DOHH2 (cell line): ENCODE results near the gene TNS1.

Experiments
- H3F3A ChIP-seq: fragments of 200-600 bp; sonication (generic), shearing (Covaris generic); 2 replicates; pipeline ENCODE4 v1.6.0; 2016; ENCODE audit warnings: antibody characterized with exemption, mild to moderate bottlenecking; ENCODE audit not compliant: control insufficient read depth, insufficient read depth
- H3K27ac ChIP-seq: fragments of 200-600 bp; sonication (generic); 2 replicates; pipeline ENCODE4 v1.5.1; 2014; ENCODE audit warnings: low read depth, mild to moderate bottlenecking, low read length, moderate library complexity
- H3K27me3 ChIP-seq: fragments of 200-600 bp; sonication (generic); 2 replicates; pipeline ENCODE4 v1.6.1; 2014; ENCODE audit warnings: mild to moderate bottlenecking, low read length, mixed read lengths; ENCODE audit not compliant: control insufficient read depth
- H3K36me3 ChIP-seq: fragments of 200-600 bp; sonication (generic); 2 replicates; pipeline ENCODE4 v1.6.1; 2014; ENCODE audit warnings: mild to moderate bottlenecking, low read length, moderate library complexity, mixed read lengths; ENCODE audit not compliant: control insufficient read depth
- H3K4me1 ChIP-seq: fragments of 200-600 bp; sonication (generic); 2 replicates; pipeline ENCODE4 v1.6.1; 2014; ENCODE audit warnings: mild to moderate bottlenecking, low read length, mixed read lengths; ENCODE audit not compliant: control insufficient read depth
- H3K4me2 ChIP-seq: fragments of 200-600 bp; sonication (generic); 2 replicates; pipeline ENCODE4 v1.6.0; 2014; ENCODE audit warnings: mild to moderate bottlenecking, low read length, moderate library complexity
- H3K4me3 ChIP-seq: fragments of 200-600 bp; sonication (generic); 2 replicates; pipeline ENCODE4 v1.5.1; 2014; ENCODE audit warnings: mild to moderate bottlenecking, low read length, mixed read lengths
- H3K79me2 ChIP-seq: fragments of 200-600 bp; sonication (generic); 2 replicates; pipeline ENCODE4 v1.6.1; 2014; ENCODE audit warnings: mild to moderate bottlenecking, low read length, mixed read lengths; ENCODE audit not compliant: control insufficient read depth
- H3K9me2 ChIP-seq: fragments of 200-600 bp; sonication (generic); replicated peaks from 2 replicates; pipeline ENCODE4 v1.6.1; 2014; ENCODE audit warnings: mild to moderate bottlenecking, low read length, mixed read lengths; ENCODE audit not compliant: control insufficient read depth
- H3K9me3 ChIP-seq: fragments of 200-600 bp; sonication (generic); 2 replicates; pipeline ENCODE4 v1.6.1; 2014; ENCODE audit warnings: antibody characterized with exemption, low read length, mixed read lengths; ENCODE audit not compliant: control insufficient read depth, insufficient read depth
- H4K20me1 ChIP-seq: fragments of 200-600 bp; sonication (generic); 2 replicates; pipeline ENCODE4 v1.6.0; 2014; ENCODE audit warnings: low read depth, mild to moderate bottlenecking, antibody characterized with exemption, low read length, moderate library complexity; ENCODE audit not compliant: control insufficient read depth, insufficient read depth
- EZH2phosphoT487 ChIP-seq: fragments of 200-600 bp; sonication (generic); IDR thresholded peaks from 2 replicates; pipeline ENCODE4 v1.6.1; 2017; ENCODE audit warnings: borderline replicate concordance, mild to moderate bottlenecking, antibody characterized with exemption, low read length, moderate library complexity, mixed read lengths
- TF ChIP-seq, protein P1 (sequence below): fragments of 200-600 bp; sonication (generic); IDR thresholded peaks from one replicate; pipeline ENCODE4 v1.5.1; 2014; ENCODE audit warnings: antibody characterized with exemption, mild to moderate bottlenecking, low read depth, low read length; ENCODE audit not compliant: poor library complexity, severe bottlenecking

Gene TNS1

DNA sequence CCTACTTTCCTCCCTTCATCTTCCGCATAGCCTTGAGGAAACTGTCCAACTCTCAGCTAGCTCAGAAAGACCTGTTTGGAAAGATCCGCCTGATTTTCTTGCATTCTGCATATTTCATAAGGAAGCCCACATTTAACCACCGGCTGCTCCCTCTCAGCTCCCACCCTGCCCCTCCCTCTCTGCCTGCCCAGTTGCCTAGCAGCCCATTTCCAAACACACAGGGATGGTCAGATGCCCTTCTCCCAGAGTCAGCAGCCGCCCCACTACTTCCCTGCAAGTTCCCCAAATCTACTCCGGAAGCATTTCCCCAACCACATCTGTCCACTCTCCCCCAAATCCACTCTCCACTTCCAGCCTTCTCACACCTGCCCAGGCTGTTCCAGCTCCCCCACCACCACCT is 96.0 kb downstream of the TNS1 start:
- TF ChIP-seq, protein P1, sequence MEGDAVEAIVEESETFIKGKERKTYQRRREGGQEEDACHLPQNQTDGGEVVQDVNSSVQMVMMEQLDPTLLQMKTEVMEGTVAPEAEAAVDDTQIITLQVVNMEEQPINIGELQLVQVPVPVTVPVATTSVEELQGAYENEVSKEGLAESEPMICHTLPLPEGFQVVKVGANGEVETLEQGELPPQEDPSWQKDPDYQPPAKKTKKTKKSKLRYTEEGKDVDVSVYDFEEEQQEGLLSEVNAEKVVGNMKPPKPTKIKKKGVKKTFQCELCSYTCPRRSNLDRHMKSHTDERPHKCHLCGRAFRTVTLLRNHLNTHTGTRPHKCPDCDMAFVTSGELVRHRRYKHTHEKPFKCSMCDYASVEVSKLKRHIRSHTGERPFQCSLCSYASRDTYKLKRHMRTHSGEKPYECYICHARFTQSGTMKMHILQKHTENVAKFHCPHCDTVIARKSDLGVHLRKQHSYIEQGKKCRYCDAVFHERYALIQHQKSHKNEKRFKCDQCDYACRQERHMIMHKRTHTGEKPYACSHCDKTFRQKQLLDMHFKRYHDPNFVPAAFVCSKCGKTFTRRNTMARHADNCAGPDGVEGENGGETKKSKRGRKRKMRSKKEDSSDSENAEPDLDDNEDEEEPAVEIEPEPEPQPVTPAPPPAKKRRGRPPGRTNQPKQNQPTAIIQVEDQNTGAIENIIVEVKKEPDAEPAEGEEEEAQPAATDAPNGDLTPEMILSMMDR: no peak
- no peak for TF ChIP-seq EZH2phosphoT487
- H3K79me2 ChIP-seq: no peaks in the 10 kb centered on the region
- no peaks in the 10 kb centered on the region for H3K9me2 ChIP-seq
- no peak overlapping the region for H3K27ac ChIP-seq
- peaks cover 15% of the 10 kb centered on the region for H3K27me3 ChIP-seq
- H3K36me3 ChIP-seq: no peaks in the 10 kb centered on the region
- no peaks in the 10 kb centered on the region for H3K9me3 ChIP-seq
- no peaks in the 10 kb centered on the region for H3F3A ChIP-seq
- H4K20me1 ChIP-seq: no peaks in the 10 kb centered on the region
- no peak overlapping the region for H3K4me2 ChIP-seq
- peaks cover 13% of the 10 kb centered on the region; the same call in 1 of the 2 replicates for H3K4me1 ChIP-seq
- no peak overlapping the region for H3K4me3 ChIP-seq

DNA sequence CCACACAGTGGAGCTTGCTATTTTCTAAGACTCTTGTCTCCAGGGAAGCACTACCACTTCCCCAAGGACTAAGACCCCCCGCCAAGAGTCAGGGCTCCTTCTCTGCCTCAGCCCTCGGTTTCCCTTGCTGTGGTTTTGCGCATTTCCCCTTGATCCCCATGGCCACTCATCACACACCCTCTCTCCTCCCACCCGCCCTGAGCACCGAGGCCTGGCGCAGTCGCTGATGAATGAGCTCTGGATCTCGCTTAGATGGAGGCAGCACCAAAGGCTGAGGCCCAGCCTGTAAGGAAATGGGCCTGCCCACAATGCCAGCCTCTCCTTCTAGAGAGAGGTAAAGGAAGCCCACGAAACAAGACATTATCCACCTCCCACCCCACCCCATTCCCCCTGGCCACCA is 96.9 kb downstream of the TNS1 start:
- no peak overlapping the region for H3K4me3 ChIP-seq
- TF ChIP-seq, protein P1: no peak
- no peak for TF ChIP-seq EZH2phosphoT487
- H3K27ac ChIP-seq: no peak overlapping the region
- no peaks in the 10 kb centered on the region for H3K79me2 ChIP-seq
- H3K9me3 ChIP-seq: no peaks in the 10 kb centered on the region
- H3K9me2 ChIP-seq: no peaks in the 10 kb centered on the region
- H4K20me1 ChIP-seq: no peaks in the 10 kb centered on the region
- H3K4me2 ChIP-seq: no peak overlapping the region
- H3K4me1 ChIP-seq: peaks cover 13% of the 10 kb centered on the region; the same call in 1 of the 2 replicates
- H3F3A ChIP-seq: no peaks in the 10 kb centered on the region
- no peaks in the 10 kb centered on the region for H3K36me3 ChIP-seq
- peaks cover 15% of the 10 kb centered on the region for H3K27me3 ChIP-seq

DNA sequence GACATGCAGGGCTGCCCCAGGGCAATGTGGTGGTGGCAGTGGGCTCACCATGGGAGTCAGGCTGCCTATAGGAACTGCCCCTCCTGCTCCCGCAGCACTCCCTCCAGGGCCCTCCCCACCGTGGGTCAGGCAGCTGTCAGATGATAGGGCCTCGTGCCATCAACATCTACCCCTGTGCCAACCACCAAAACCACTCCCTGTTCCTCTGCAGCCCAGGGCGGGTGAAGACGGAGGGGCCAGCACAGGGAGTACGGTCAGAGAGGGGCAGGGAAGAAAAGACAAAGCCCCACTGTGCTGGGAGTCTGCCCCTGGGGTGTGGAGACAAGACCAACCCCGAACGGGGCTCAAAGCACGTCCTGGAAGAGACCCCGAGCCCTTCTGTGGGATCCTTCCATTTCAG is 97.4 kb downstream of the TNS1 start:
- H3K4me3 ChIP-seq: no peak overlapping the region
- no peaks in the 10 kb centered on the region for H3K9me2 ChIP-seq
- no peaks in the 10 kb centered on the region for H3K36me3 ChIP-seq
- H3K27ac ChIP-seq: no peak overlapping the region
- H3F3A ChIP-seq: no peaks in the 10 kb centered on the region
- no peaks in the 10 kb centered on the region for H3K79me2 ChIP-seq
- no peaks in the 10 kb centered on the region for H3K9me3 ChIP-seq
- peaks cover 13% of the 10 kb centered on the region; the same call in 1 of the 2 replicates for H3K4me1 ChIP-seq
- H3K4me2 ChIP-seq: no peak overlapping the region
- peaks cover 15% of the 10 kb centered on the region for H3K27me3 ChIP-seq
- TF ChIP-seq, protein P1: no peak
- no peak for TF ChIP-seq EZH2phosphoT487
- H4K20me1 ChIP-seq: no peaks in the 10 kb centered on the region
